ENCODE measurements around the gene DNM2.
"Not testable (repeated sequence)": the region's sequence is repeated elsewhere in the genome, so short reads cannot be mapped to it uniquely, and the experiment has no call there.

The DNM2 gene

GRCh38 chr19:10838377-10838776 is 120.5 kb downstream of the DNM2 start:
- no peak for DNase-seq (ENCODE audit: low spot score)

- no peak for DNase-seq (ENCODE audit: low spot score)
Observed at GRCh38 chr19:10839114-10840050, 121.5 kb downstream of the DNM2 start.

- no peak for DNase-seq (ENCODE audit: low spot score)
Observed at GRCh38 chr19:10842788-10843187, 124.9 kb downstream of the DNM2 start.

GRCh38 chr19:10846500-10847202 is 128.8 kb downstream of the DNM2 start:
- DNase-seq (ENCODE audit: low spot score): no peak

- peak; percentile 4 for DNase-seq (ENCODE audit: low spot score)
Observed at GRCh38 chr19:10848230-10848856, 130.5 kb downstream of the DNM2 start, which contains the start of gene C19orf38. TSS of gene C19orf38 (plus strand) at chr19:10848415. CDS start at chr19:10848509, 94 bp downstream.

GRCh38 chr19:10850631-10851030 is 132.8 kb downstream of the DNM2 start:
- no peak for DNase-seq (ENCODE audit: low spot score)

GRCh38 chr19:10852098-10852800 is 134.4 kb downstream of the DNM2 start:
- peak; percentile 45 for DNase-seq (ENCODE audit: low spot score)

GRCh38 chr19:10852941-10853340 is 135.1 kb downstream of the DNM2 start:
- no peak for DNase-seq (ENCODE audit: low spot score)

- peak; percentile 1 for DNase-seq (ENCODE audit: low spot score)
Observed at GRCh38 chr19:10854350-10855089, 136.6 kb downstream of the DNM2 start.

- no peak for DNase-seq (ENCODE audit: low spot score)
Observed at GRCh38 chr19:10855879-10856522, 138.1 kb downstream of the DNM2 start.

GRCh38 chr19:10856899-10857298 is 139.0 kb downstream of the DNM2 start:
- not testable (repeated sequence) for DNase-seq (ENCODE audit: low spot score)

- DNase-seq (ENCODE audit: low spot score): peak; percentile 54
Observed at GRCh38 chr19:10858204-10858828, 140.4 kb downstream of the DNM2 start.

GRCh38 chr19:10861103-10861651 is 143.3 kb downstream of the DNM2 start:
- peak; percentile 43 for DNase-seq (ENCODE audit: low spot score)

GRCh38 chr19:10862561-10863106 is 144.8 kb downstream of the DNM2 start:
- DNase-seq (ENCODE audit: low spot score): no peak

- DNase-seq (ENCODE audit: low spot score): peak; percentile 48
Observed at GRCh38 chr19:10863107-10863717, 145.3 kb downstream of the DNM2 start.

GRCh38 chr19:10864538-10864899 is 146.6 kb downstream of the DNM2 start:
- DNase-seq (ENCODE audit: low spot score): peak; percentile 91

GRCh38 chr19:10866495-10866894 is 148.6 kb downstream of the DNM2 start:
- DNase-seq (ENCODE audit: low spot score): no peak

GRCh38 chr19:10868872-10869547 is 151.1 kb downstream of the DNM2 start:
- no peak for DNase-seq (ENCODE audit: low spot score)

Measured in AG20443 (cell line).